IPS DF 6.9 (cell line): ENCODE data around the gene PIEZO1.

Source experiments
- DNase-seq: peaks from one replicate; pipeline ENCODE4 v3.0.0-alpha.2; 2013; ENCODE audit warnings: low read depth, low spot score
- H3K27ac ChIP-seq: one replicate; pipeline ENCODE4 v1.5.1; 2013; ENCODE audit warnings: low read length, control low read depth
- H3K27me3 ChIP-seq: 2 replicates; pipeline ENCODE4 v1.6.1; 2013; ENCODE audit warnings: mild to moderate bottlenecking, low read length; ENCODE audit not compliant: control insufficient read depth, insufficient read depth
- H3K36me3 ChIP-seq: 2 replicates; pipeline ENCODE4 v1.6.1; 2013; ENCODE audit warnings: low read length; ENCODE audit not compliant: control insufficient read depth, insufficient read depth
- H3K4me1 ChIP-seq: 2 replicates; pipeline ENCODE4 v1.6.1; 2013; ENCODE audit warnings: low read length; ENCODE audit not compliant: control insufficient read depth, insufficient read depth
- H3K4me3 ChIP-seq: 2 replicates; pipeline ENCODE4 v1.5.1; 2013; ENCODE audit warnings: mild to moderate bottlenecking, low read length
- H3K9me3 ChIP-seq: 2 replicates; pipeline ENCODE4 v1.6.1; 2013; ENCODE audit warnings: low read length, inconsistent platforms; ENCODE audit not compliant: control insufficient read depth, insufficient read depth
- WGBS: extraction: QIAGEN DNeasy Blood & Tissue Kit; methylation state at CpG from one replicate; pipeline ENCODE4 v1.1.7; 2013; ENCODE audit warnings: mixed read lengths, missing lambda C conversion rate; ENCODE audit not compliant: insufficient read length, insufficient coverage; 5-methylcytosine and 5-hydroxymethylcytosine counted together

The PIEZO1 gene

GRCh38 chr16:88685156-88686061, 99.6 kb downstream of the PIEZO1 start:
- H3K4me1 ChIP-seq, result peaks cover 2% of the 10 kb centered on the region; the same call in 1 of the 2 replicates
- no peak for DNase-seq
- no CpG with 5 or more reads among the region's 33 CpGs for WGBS
- peak overlapping the region; percentile 58; the same call in 1 of the 2 replicates for H3K4me3 ChIP-seq
- H3K36me3 ChIP-seq, result no peaks in the 10 kb centered on the region; the same call in 1 of the 2 replicates
- H3K27ac ChIP-seq, result no peak overlapping the region
- H3K27me3 ChIP-seq, result no peaks in the 10 kb centered on the region
- no peaks in the 10 kb centered on the region for H3K9me3 ChIP-seq

- no peak overlapping the region for H3K4me3 ChIP-seq
- H3K27me3 ChIP-seq, result no peaks in the 10 kb centered on the region
- H3K4me1 ChIP-seq, result peaks cover 2% of the 10 kb centered on the region; the same call in 1 of the 2 replicates
- H3K27ac ChIP-seq, result no peak overlapping the region
- no peak for DNase-seq
- no CpG with 5 or more reads among the region's 15 CpGs for WGBS
- no peaks in the 10 kb centered on the region for H3K9me3 ChIP-seq
- H3K36me3 ChIP-seq, result no peaks in the 10 kb centered on the region; the same call in 1 of the 2 replicates
Observed at GRCh38 chr16:88684569-88685155, 100.4 kb downstream of the PIEZO1 start.

DNA sequence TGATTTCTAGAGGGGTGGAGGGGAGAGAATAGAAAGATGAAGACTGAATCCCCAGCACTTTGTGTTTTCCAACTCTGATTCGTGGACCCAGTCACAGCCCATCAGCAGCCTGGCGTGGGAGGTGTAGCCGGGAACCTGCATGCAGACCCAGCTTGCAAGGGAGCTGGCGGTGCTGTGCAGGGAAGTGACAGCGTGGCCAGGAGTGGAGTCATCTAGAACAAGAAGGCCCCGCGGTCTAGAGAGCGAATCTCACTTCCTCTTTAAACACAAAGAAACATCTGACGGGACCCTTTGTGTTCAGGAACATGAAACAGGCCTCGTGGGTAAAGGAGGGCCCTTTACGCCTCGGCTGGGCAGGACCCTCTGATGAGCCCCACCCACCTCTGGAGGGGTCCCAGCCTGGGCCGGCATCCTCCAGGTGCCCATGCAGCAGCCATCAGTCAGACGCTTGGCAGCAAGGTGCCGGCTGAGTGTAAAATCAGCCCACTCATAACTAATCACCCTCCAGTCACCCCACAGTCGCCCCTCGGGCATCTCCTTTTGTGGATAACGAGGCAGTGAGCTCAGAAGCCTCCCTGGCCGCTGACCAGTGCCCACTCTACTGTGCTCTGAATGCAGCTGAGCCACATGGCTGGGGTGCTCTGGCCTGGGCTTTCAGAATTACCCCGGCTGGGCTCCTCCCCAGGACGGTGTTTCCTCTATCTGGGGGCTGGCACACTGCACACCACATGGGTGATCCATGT, 103.1 kb downstream of the PIEZO1 start:
- DNase-seq, result no peak
- no CpG with 5 or more reads among the region's 21 CpGs for WGBS
- peaks cover 2% of the 10 kb centered on the region; the same call in 1 of the 2 replicates for H3K4me1 ChIP-seq

GRCh38 chr16:88681084-88681680, 103.8 kb downstream of the PIEZO1 start:
- H3K27me3 ChIP-seq, result no peaks in the 10 kb centered on the region
- no CpG with 5 or more reads among the region's 31 CpGs for WGBS
- H3K4me3 ChIP-seq, result no peak overlapping the region
- no peaks in the 10 kb centered on the region for H3K4me1 ChIP-seq
- H3K9me3 ChIP-seq, result no peaks in the 10 kb centered on the region
- no peak for DNase-seq
- H3K36me3 ChIP-seq, result peaks cover 3% of the 10 kb centered on the region; the same call in 1 of the 2 replicates
- H3K27ac ChIP-seq, result no peak overlapping the region

More for the DNA sequence above, 103.1 kb downstream of the PIEZO1 start:
- H3K27me3 ChIP-seq, result no peaks in the 10 kb centered on the region
- H3K4me3 ChIP-seq, result no peak overlapping the region
- no peak overlapping the region for H3K27ac ChIP-seq
- no peaks in the 10 kb centered on the region for H3K9me3 ChIP-seq
- H3K36me3 ChIP-seq, result no peaks in the 10 kb centered on the region; the same call in 1 of the 2 replicates

GRCh38 chr16:88680554-88681083, 104.4 kb downstream of the PIEZO1 start:
- Histone ChIP-seq H3K4me1 (no peaks in the 10 kb centered on the region), H3K36me3 (peaks cover 3% of the 10 kb centered on the region; the same call in 1 of the 2 replicates), H3K27ac (no peak overlapping the region), H3K27me3 (no peaks in the 10 kb centered on the region), H3K9me3 (no peaks in the 10 kb centered on the region), H3K4me3 (no peak overlapping the region)
- WGBS, result no CpG with 5 or more reads among the region's 5 CpGs
- DNase-seq, result no peak

- Histone ChIP-seq H3K4me1 (no peaks in the 10 kb centered on the region), H3K27me3 (no peaks in the 10 kb centered on the region), H3K9me3 (no peaks in the 10 kb centered on the region), H3K36me3 (peaks cover 3% of the 10 kb centered on the region; the same call in 1 of the 2 replicates), H3K27ac (no peak overlapping the region), H3K4me3 (no peak overlapping the region)
- no peak for DNase-seq
- no CpG with 5 or more reads among the region's 32 CpGs for WGBS
Observed at GRCh38 chr16:88678224-88678979, 106.6 kb downstream of the PIEZO1 start.

- no peak for DNase-seq
- WGBS, result no CpG with 5 or more reads among the region's 13 CpGs
Observed at GRCh38 chr16:88677721-88678120, 107.3 kb downstream of the PIEZO1 start.

DNA sequence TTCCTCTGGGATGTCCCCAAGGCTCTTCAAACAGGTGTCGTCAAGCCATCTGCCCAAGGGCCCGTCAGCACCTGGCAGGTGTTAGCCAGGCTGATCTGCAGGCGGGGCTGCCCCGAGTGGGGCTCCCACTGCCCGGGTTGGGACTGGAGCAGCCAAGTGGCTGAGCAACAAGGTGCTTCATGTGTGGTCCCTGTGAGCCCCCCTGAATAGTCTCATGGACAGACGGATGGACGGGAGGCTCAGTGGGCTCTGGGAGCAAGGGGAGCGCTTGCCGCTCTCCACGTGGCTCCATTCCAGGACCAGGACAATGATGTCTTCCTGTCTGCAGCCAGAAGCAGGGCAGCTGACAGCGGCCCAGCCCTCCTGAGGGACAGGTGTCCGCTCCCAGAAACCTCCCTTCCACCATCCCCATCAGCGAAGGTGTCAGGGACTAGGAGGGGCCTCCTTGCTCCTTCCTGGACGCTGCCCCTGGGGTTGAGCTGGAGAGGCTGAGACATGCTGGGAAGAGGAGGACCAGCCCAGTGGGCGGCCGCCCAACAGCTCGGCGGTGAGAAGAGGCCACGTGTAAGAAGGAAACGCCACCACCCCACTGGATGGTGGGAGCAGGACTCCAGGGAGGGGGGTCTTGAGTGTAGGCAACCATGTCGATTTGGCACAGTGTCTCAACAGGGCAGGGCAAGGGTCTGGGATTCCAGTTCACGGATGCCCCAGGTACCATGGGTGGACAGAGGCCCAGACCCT, 108.3 kb downstream of the PIEZO1 start:
- DNase-seq, result no peak
- no CpG with 5 or more reads among the region's 22 CpGs for WGBS
- Histone ChIP-seq H3K27me3 (no peaks in the 10 kb centered on the region), H3K27ac (no peak overlapping the region), H3K4me3 (no peak overlapping the region), H3K36me3 (peaks cover 3% of the 10 kb centered on the region; the same call in 1 of the 2 replicates), H3K9me3 (no peaks in the 10 kb centered on the region), H3K4me1 (no peaks in the 10 kb centered on the region)

More at GRCh38 chr16:88677721-88678120, 107.3 kb downstream of the PIEZO1 start:
- no peak overlapping the region for H3K27ac ChIP-seq
- H3K9me3 ChIP-seq, result no peaks in the 10 kb centered on the region
- H3K4me3 ChIP-seq, result no peak overlapping the region
- H3K27me3 ChIP-seq, result no peaks in the 10 kb centered on the region
- no peaks in the 10 kb centered on the region for H3K4me1 ChIP-seq
- peaks cover 3% of the 10 kb centered on the region; the same call in 1 of the 2 replicates for H3K36me3 ChIP-seq
